GM19438 (cell line): Measurements from ENCODE around the gene PPEF2.
"Not testable (repeated sequence)": the region's sequence is repeated elsewhere in the genome, so short reads cannot be mapped to it uniquely, and the experiment has no call there.

Experiments used
- ATAC-seq: cut with Tn5 transposase; IDR thresholded peaks from one replicate; pipeline ENCODE4 v1.9.1; 2021; ENCODE audit warnings: low read depth; ENCODE audit not compliant: unreplicated experiment

Gene PPEF2

DNA sequence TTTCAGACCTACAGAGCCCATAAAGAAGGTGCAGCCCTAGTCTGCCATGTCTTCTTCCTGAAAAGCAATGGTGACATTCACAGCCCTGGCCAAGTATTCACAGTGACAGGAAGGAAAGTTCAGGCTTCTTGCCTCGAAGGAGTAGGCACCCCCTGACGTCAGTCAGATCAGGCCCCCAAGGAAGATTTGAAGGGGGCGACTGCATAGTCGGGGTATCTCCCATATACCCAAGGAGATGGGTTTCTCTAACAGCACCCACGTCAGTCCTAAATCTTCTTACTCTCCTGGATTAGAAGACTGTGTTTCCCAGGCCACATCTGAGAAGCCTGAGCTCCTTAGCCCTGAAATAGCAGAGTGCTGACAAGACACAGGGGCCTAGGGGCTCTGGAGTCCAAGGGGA lies at the start of gene PPEF2:
TSS of gene PPEF2 (minus strand) at position 101 of the 400 bp plus-strand sequence. CDS start 6,127 bp downstream, outside the sequence.
- no peak for ATAC-seq

DNA sequence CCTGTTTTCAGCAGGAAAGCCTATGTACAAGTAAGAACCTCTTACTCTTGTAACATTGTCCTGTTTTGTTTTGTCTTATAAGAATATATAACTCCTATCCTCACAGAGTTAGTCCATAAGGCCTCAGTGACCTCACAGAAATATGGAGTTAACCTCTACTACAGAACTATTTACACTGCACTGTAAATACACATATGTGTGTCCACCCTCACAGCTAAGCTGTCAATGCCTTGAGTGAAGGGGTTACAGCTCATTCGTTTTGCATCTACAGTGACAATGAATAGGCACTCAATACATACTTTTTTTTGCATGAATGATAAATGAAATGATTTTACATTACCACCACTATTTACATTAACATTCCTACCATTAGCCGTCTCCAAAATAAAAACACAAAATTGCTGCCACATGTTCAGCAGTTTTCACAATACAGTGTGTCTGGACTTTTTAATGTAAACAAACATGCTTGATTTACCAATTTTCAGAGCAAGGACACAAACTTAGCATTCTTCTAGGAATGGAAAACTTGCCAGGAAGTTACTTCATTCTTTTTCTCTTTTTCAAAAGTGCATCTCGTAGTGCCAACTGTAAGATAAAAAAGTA lies 48.1 kb upstream of the PPEF2 start:
- no peak for ATAC-seq

- peak; percentile 96 for ATAC-seq
Measured at GRCh38 chr4:75948822-75949444, 46.7 kb upstream of the PPEF2 start.

- peak; percentile 70 for ATAC-seq
Measured at GRCh38 chr4:75940692-75941253, 38.5 kb upstream of the PPEF2 start, which contains the start of gene NAAA. Gene NAAA, minus strand, starts transcription at chr4:75941013. Its CDS starts 64 bp downstream, at chr4:75940949.

- peak; percentile 71 for ATAC-seq
Measured at GRCh38 chr4:75939890-75940691, 37.8 kb upstream of the PPEF2 start.

GRCh38 chr4:75935628-75936027 lies 33.4 kb upstream of the PPEF2 start:
- ATAC-seq: no peak

DNA sequence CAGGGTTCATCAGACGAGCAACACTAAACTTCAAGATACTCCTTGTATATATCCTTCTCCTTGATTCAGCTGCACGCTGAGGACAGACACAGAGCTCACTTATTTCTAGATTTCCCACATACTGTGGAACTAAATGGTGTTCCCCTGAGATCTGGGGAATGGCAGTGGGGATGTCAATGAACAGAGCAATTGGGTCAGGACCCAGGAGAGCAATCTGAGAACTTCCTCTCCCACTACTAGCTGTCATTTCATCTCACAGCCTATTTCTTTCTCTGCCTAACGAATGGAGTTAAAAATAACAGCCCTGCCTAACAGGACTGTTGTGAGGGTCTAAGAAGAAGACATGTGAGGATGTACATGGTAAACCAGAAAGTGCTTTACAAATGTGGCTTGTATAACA lies 27.9 kb upstream of the PPEF2 start:
- no peak for ATAC-seq

GRCh38 chr4:75924916-75925315 lies 22.7 kb upstream of the PPEF2 start:
- ATAC-seq: not testable (repeated sequence)

GRCh38 chr4:75924309-75924827 lies 22.1 kb upstream of the PPEF2 start:
- no peak for ATAC-seq

GRCh38 chr4:75922588-75922987 lies 20.3 kb upstream of the PPEF2 start:
- ATAC-seq: no peak

- ATAC-seq: no peak
Measured at GRCh38 chr4:75921910-75922309, 19.7 kb upstream of the PPEF2 start.

- ATAC-seq: no peak
Measured at GRCh38 chr4:75920327-75920726, 18.1 kb upstream of the PPEF2 start.

DNA sequence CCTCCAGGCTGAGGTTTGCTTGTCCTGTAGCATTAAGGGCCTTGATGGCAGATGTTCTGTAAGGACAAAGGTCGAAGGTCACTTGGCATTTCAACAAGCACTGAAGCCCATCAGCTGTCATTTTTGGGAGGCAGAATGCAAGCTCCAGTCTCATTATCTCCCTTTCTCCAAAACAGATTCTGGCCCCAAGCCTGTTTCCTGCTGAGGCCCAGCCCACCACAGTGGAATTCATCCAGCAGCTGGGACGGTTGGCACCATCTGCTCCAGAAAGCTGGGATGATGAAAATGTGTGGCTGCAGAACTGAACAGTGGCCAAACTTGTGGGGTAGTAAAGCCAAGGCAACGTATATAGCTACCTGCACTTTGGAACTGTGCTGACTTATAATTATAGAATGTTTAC lies 17.7 kb upstream of the PPEF2 start:
- no peak for ATAC-seq

GRCh38 chr4:75916091-75916661 lies 13.9 kb upstream of the PPEF2 start:
- ATAC-seq: peak; percentile 77

DNA sequence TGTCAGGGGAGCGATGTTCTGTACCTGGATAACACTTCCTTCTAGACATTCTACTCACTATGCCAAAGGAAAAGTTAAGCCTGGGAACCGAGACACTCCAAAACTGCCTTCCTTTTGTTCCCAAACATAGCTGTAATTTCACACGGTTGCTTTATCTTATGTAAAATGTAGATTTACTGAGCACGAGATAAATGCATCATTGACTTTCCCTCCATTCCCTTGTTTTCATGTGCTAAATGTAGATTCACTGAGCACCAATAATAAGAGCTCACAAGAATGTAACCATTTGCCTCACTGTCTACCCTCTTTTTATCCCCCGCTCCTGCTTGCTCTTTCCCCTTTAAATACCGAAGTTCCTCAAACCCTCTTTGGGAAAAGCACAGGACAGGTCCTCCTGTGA lies 10.7 kb upstream of the PPEF2 start:
- ATAC-seq: no peak

- ATAC-seq: not testable (repeated sequence)
Measured at GRCh38 chr4:75910831-75911230, 8.6 kb upstream of the PPEF2 start.

DNA sequence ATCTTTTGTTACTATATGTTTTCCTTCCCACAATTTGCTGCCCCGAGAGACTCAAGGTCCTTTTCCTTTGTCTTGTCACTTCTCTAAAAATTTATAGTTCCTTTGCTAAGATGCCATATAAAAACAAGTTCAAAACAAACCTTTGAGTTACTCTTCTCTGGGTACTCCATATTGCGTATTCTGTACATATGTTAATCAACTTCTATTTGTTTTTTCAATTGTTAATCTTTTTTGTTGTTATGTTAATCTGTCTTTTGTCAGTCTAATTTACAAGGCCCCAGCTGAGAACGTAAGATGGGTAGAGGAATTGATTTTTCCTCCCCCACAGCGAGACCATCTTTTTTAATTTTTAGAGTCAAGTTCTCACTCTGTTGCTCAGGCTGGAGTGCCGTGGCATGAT lies 7.2 kb upstream of the PPEF2 start:
- no peak for ATAC-seq

GRCh38 chr4:75908555-75908954 lies 6.3 kb upstream of the PPEF2 start:
- ATAC-seq: no peak

GRCh38 chr4:75907966-75908365 lies 5.7 kb upstream of the PPEF2 start:
- no peak for ATAC-seq

DNA sequence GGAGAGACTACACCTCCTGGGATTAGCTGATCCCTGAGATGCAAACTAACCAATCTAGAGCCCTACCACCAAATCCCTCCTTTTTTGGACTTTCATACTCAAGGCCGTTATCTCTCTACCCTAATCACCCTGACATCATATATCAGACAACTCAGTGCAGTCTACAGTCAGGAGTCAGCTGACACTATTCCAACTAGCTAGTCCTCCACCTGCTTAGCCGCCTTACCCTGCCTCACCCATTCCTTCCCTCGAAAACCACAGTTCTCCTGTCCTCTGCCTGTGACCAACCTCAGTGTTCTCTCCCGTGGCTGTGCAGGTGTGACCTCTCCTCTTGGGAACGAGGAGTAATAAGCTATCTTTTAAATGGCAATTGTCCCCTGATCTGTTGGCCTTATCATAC lies 1.8 kb upstream of the PPEF2 start:
- ATAC-seq: no peak

DNA sequence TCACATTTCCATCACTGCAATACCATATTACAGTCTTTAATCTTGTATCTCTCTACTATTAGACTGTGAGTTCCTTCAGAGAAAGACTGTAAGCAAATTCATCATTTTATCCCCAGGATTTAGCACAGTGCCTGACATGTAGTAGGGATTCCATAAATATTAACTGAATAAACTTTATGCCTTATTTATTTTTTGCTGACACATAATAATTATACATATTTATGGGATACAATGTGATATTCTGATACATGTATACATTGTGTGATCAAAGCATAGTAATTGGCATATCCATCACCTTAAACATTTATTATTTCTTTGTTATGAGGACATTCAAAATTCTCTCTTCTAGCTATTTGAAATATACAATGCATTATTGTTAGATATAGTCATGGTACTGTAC lies 3.7 kb downstream of the PPEF2 start:
- no peak for ATAC-seq
